Right lung (tissue), 5 donors: ENCODE measurements around the gene LCN9. TPM values are rescaled to one million over a fixed set of nuclear protein-coding genes. Genes with fewer than 3 reads are reported as not detected.

Experiments used
- DNase-seq, 2 donors: peaks; one replicate each; pipeline ENCODE4 v3.0.0-alpha.2; 2013
- polyA plus RNA-seq, 5 donors: library from polyadenylated mRNA; unstranded; fragments of 120-200 nt; gene quantifications; one replicate each; pipeline versions ENCODE4 v1.2.1 to v1.2.3, GENCODE V29; 2013; ENCODE audit warnings: inconsistent platforms in 1 of 5, low replicate concordance in 1 of 5; ENCODE audit not compliant: insufficient read length in 5 of 5, insufficient read depth in 1 of 5

Gene LCN9
- polyA plus RNA-seq, 5 donors: not detected

DNA sequence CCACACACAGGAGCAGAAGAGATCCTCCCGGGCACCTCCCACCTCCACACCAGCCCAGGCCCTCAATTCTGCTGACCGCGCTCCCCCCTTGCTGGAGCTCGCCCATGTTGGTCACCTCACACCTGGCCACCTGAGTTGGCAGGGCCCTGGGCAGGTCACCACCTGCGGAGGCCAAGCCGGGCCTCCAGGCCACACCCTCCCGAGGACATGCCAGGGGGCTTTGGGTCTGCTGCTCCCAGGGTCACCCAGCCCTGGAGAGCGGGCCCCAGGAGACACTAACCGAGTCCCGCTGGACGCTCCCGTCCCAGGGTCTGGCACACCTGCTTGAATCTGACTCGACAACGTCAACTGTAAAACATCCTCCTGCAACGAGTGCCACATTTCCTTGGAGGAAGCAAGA lies 34.1 kb downstream of the LCN9 start:
- DNase-seq: no peak

DNA sequence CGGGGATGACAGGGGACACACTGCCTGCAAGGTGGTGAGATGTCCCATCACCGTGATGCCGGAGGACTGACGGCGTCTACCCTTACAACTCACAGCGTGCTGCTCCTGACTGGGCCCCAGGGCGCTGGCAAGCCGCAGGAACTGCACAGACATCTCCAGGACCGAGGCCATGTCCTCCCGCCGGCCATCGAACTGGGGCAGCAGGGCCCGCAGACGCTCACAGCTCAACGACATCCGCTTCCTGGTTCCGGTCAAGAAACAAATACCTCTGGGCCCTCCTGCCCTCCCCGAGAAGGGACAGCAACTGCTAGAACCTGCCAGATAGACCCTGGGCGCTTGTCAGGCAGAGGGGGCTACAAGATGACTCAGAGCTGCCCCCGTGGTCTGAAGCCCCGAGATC lies 35.1 kb downstream of the LCN9 start:
- DNase-seq: no peak

DNA sequence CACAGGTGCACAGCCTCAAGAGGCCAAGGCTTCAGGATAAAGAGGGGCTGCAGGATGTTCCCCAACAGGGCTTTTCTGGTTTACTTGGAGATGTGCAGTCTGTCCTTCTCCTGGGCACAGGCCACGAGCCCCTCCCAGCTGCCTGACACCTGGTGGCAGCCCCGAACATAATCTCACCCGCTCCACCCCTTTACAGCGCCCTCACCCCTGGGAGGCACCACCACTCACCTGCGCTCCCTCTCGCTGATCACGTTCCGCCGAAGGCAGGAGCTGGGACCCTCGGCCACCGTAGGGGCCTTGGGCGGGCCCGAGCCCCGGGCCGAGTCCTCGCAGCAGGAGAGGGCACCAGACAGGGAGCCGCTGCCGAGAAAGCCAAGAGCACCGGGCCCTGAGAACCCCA lies 35.7 kb downstream of the LCN9 start:
- DNase-seq: no peak

DNA sequence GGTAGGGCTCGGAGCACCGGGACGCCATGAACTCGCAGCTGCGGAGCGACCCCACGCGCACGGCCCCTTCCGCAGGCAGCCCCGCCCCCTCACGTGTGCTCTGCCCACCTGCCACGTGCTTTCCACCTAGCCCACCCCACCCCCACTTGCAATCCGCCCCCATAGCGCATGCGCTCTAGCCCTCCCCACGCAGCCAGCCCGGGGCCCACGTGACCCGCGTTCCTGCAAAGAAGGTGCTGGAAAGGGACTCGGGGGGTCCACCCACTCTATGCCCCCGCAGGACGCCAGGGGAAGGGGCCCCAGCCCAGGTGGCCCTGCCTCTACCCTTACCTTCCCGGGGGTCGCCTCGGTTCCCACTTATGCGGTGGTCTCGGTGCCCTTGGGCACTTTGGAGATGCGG lies 36.3 kb downstream of the LCN9 start, which contains the start of gene SOHLH1:
Gene SOHLH1 (minus strand): TSS at position 42 of the 400 bp plus-strand sequence. CDS start 14 bp downstream, at position 28.
- no peak for DNase-seq

DNA sequence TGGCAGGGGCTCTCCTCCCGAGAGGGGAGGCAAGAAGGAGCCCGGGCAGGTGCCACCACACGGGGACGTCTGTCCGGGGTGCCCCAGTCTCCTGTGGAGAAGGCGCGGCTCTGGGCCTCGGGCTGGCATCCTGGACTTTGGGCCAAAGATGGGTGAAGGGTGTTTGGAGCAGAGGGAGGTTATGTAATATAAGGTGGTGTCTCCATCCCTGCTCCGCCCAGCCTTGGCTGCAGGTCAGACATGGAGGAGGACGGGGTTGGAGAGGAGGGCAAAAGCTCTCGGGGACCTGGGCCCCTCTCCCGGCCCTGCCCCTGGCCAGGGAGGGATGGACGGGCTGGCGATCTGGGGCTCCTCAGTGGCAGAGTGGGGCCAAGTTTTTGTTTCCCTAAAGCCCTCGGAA lies 37.4 kb downstream of the LCN9 start:
- no peak for DNase-seq

DNA sequence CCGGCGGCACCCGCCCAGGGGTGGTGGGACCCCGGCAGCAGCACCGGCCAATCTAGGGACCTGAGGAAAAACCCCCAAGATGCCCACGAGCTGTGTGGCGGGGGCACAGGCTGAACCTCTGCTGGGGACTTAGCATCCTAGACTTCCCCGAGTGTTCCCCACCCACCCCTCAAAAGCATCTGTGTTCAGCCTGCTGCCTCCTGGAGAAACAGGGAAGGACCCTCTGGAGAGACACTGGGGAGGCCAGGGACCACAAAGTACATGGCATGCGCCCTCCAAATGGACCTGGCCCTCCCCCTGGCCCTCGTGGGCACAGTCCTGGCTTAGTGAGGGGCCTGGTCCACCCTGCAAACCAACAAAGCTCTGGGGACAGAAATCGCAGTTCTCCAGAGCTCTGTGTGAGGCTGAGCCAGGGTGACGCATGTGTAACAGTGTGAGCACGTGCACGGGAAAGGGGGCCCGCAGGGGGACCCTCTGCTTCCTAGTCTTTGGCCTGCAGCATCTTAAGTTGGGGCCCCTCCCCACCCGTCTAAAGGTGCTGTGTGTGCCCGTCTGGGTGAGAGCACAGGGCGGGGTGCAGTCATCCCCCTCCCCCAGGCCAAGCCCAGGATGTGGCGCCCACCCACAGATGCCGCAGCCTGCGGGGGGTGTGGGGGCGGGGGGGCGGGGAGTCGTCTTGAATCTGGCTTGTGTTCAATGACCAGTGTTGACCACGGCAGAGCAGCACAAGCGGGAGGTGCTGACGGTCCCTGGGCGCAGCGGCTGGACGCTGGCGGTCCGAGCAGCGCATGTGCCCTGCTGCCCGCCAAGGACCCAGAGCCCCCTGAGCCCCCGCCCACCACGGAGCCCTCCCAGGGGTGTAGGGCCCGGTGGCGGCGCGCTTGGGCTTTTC lies 38.2 kb downstream of the LCN9 start:
- peak; percentile 6 to 14 for DNase-seq

DNA sequence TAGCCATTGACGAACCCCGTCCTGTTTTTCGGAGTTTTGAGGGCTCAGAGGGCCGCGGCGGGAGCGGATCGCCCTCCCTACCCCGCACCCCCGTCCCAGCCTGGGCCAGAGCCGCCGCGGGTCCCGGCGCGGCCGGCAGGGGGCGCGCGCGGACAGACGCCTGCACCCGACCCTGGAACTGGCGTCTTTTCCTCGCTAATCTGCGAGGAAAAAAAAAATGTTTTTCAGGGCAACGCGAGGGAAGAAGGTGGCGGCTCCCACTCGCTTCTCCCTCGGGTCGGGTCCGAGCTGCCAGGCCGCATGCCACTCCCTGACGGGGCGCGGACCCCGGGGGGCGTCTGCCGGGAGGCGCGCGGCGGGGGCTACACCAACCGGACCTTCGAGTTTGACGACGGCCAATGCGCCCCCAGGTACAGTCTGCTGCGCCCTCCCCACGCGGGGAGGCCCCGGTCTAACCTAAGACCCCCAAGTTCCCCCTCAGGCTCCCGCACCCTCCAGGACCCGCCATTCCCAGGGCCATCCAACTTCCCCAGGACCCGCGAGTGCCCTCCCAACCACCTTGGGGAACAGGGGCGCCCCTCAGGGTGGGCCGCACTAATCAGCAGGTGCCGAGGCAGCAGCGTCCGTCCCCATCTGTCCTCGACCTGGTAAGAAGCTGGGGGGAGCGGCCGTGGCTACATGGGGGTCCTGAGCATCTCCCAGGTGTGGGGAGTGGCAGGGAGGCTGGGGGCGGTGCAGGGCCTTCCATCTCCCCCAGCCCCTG lies 39.0 kb downstream of the LCN9 start, which contains the start of gene KCNT1:
Gene KCNT1 (plus strand): TSS at position 227 of the 763 bp plus-strand sequence. CDS start 74 bp downstream, at position 301.
- DNase-seq: peak; percentile 34 to 49

DNA sequence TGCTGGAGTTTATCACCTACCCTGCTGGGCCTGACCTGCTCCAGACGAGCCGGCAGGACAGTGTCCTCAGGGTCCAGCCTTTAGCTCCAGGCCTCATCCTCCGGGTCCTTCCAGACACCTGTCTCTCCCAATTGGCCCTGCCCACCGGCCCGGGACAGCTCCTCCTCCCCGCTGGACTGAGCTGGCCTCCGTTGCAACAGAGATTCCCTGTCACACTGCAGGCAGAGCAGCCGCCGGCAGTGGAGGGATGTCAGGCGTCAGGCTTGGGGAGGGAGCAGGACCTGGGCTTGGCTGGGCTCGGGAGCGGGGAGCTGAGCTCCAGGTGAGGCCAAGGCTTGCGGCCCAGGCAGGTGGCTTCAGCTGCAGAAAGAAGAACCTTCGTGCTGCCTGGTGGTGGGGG lies 40.6 kb downstream of the LCN9 start:
- no peak for DNase-seq

DNA sequence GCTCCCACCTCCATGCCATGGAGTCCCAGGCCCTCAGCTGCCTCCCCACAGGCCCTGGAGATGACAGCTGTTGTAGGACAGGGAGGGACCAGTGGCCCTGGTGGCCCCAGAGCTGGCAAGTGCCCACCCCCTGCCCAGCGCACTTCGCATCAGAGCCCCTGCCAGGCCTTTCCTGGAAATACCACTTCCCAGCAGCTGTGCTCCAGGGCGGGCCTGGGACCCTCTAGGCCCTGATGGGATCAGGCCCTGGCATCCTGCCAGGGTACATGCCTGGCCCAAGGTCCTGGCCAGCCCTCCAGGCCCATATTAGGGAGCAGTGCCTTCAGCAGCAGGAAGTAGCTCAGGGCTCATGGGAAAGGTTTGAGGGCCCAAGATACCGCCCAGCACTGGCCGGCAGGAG lies 41.4 kb downstream of the LCN9 start:
- DNase-seq: peak; percentile 23 to 34

DNA sequence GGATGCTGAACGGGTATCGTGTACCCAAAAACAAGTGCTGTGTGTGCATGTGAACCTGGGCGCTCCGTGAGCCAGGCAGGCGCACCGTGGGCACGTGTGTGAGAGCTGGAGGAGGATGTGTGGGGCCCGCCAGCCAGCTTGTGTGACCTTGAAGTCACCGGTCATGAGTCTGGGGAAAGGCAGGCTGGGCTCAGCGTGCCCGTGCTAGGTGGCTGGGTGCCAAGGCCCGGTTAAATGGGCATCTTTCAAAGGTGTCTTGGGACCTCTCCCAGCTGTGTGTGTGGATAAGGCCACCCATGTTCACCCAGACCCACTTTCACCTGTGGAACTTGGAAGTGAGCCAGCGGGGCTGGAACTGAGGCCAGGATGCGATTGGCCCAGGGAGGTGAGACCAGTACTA lies 42.3 kb downstream of the LCN9 start:
- no peak for DNase-seq

DNA sequence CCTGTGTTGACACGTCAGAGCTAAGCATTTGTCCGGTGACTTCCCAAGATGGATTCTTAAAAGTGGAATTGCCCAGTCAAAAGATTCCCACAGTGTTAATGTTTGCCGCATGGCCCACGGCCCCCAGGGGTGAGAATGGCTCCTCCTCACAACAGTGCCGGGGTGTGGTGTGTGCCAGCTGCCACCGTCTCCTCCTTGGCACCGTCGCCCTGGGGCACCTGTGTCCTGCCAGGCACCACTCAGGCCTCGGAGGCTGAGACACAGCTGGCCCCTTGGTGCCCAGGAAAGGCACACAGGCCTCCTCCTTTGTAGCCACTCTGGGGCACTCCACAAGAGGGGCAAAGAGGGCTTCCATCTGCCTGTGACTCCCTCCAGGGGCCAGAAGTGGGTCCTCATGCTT lies 43.2 kb downstream of the LCN9 start:
- no peak for DNase-seq

DNA sequence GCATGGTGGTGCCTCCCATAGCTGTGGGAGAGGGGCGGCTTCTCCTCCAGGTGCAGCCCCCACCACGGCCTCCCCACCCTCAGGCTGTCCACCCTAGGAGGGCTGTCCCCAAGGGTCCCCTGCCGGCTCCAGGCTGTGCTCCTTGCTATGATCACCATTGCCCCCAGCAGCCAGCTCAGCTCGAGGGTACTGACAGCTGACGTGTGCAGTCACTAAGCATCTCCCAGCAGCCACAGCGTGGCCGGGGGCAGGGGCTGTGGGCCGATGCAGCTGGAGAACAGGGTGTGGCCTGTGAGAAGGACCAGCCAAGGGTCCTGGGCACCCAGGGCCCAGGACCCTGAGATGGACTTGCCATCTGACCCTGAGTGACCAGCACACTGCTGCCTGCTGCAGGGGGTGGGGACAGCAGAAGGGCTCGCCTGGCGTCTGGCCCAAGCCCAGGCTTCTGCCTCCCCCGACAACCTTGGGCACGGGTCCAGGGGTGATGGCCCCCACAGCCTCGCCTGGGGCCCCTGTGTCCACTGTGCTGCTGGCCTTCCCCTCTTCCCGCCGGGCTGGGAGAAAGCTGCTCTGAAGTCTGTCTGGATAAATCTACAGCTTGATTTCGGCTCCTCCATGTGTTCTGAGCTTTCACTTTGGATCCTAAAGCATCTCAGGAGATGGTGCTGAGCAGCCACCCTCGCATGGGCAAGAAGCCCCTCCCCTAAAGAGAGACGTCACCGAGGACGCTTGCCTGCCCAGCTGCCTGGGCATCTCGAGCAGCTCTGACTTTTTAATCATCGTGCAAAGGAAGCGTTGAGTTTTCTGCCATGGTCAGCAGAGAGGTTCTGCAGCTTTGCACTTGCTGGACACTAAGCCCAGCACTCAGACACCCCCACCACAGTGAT lies 44.4 kb downstream of the LCN9 start:
- DNase-seq: no peak

DNA sequence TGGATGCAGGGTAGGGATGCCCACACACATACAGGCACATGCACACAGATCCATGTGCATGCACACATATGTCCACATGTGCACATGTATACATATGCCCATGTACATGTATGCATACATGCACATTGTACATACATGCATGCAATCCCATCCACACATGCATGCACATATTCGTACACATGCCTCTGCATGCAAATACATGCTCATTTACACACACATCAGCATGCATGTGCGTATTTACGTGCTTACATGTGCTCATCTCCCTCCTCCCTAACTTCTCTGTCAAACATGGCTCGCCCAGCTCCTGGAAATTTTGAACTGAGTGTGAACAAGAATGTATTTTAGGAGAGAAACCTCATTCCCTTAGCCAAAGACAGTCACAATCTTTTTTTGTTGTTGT lies 45.1 kb downstream of the LCN9 start:
- no peak for DNase-seq

DNA sequence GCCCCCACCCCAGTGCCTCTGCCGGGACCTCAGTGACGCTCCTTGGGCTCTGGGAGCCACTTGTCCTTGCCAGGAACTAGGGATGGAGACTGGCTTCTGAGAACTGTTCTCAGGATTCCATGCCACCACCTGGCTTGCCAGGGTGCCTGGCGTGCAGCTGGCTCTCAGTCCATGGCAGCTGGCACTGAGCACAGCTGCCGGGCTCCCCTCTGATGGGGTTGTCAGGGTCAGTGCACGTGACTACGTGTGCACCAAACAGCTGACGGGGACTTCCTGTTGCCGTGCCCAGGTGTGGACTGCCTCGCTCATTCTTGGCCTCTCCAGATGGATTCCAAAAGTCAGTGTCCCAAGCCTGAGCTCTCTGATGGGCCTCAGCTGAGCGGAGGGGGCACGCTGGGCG lies 48.3 kb downstream of the LCN9 start:
- DNase-seq: no peak

DNA sequence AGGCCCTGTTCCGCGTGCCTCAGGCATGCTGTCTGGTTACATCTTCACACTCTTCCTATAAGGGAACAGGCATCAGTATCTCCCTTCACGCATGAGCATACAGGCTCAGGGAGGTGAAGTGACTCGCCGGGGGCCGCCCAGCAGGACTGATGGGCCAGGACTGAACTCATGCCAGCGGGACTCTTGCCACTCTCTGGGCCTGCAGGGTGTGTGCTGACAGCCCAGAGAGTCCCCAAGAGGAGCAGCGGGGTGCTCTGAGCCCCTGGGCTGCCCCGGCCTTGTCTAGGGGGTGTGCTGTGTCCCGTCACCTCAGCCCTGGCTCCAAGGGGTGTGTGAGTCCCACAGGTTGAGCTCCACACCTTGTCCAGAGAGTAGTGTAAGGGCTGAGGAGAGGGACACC lies 48.8 kb downstream of the LCN9 start:
- DNase-seq: no peak

DNA sequence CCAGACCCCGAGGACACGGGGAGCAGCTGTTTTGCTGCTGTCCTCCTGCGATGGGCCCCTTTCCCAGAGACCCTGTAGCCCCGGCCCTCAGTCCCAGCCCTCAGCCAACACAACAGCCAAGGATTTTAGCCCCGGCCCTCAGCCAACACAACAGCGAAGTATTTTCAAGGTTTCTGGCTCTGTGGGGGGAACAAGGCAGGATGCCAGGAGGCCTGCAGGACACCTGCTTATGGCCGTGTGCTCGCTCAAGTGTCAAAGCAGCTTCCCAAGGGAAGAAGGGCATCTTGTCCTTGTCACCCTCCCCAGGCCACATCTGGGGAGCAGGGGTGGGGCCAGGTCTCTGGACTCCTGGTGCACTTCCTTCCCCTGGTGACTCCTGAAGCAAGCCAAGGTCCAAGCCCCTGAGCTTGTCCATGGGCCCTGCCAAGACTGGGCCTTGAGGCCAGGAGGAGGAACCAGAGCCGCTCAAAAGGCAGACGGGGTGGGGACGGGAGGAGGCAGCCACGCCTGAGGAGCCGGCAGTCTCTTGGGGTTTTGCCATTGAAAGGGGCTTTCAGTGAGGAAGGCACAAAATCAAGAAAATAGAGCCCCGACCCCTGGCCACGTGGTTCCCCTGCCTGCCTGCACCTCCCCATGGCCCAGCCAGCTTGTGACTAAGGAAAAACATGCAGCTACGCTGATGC lies 49.6 kb downstream of the LCN9 start:
- no peak for DNase-seq

DNA sequence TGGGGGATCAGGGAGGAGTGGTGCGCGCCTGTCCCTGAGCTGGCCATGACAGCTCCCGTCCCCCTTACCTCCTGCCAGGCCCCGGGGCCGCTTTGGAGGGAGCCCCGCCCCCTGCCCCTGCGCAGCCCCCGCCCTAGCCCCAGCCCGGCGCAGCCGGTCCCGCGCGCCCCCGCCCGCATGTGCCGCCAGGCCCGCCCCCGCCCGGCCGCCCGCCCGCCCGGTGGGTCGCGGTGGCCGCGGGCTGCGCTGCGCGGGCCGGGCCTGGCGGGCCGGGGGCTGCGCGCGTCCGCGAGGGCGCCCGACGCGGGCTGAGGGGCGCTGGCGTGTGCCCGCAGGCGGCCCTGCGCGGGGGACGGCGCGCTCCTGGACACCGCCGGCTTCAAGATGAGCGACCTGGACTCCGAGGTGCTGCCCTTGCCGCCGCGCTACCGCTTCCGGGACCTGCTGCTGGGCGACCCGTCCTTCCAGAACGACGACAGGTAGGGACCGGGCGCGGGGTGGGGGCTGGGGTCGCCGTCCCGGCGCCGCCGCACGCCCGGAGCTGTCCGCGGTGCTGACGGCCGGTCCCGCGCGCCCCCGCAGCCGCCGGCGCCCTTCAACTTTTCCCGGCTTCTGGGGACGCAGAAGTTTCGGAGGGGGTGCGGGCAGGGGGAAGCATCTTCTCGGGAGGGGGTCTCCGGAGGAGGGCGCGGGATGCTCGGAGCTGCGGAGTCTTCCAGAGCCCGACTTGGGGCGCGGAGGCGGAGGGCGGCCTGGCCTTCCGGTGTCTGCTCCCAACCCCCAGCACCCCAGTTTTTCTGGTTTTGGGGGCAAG lies 51.3 kb downstream of the LCN9 start:
- DNase-seq: peak; percentile 15 to 16

DNA sequence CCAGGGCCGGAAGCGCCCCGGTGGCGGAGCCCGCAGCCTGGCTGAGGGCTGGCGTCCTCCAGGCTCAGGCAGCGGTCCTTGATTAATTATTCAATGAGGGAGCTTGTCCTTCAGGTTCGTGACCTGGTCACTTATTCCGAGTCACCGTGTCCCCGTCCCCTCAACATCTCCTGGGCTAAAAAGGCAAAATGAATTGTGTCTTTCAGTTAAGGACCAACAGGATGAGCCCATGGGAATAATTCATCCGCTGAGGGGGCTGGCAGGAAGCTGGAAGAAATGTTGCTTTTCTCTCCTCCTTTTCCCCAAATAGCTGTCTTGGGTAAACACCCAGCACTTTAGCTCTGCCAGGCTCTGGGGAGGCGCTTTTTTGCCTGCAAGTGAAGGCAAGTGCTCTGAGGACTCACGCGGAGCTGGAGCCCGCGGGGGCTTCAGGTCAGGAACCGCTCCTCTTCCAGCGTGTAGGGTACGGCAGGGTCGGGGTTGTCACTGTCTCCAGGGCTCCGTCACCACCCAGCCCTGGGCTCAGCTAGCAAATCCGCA lies 52.0 kb downstream of the LCN9 start:
- no peak for DNase-seq

DNA sequence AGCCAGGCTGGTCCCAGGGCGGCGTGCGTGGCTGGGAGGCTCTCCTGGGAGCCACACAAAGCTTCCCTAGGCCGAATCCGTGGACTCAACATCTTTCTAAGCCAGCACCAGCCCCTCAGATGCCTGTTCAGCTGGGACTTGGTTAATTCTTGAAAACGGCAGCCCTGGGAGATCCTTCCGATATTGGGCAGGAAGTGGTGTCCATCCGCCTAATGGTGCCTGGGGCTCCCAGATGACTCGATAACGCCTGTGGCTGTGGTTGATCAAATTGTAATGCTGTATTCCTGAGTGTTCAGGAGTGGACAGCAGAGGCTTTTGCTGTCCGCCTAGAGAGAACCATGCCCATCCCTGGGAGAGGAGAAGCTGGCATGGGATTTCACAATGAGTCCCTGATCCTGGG lies 52.9 kb downstream of the LCN9 start:
- DNase-seq: no peak
